ENCODE results near the gene UBE2A.

UBE2A gene

DNA sequence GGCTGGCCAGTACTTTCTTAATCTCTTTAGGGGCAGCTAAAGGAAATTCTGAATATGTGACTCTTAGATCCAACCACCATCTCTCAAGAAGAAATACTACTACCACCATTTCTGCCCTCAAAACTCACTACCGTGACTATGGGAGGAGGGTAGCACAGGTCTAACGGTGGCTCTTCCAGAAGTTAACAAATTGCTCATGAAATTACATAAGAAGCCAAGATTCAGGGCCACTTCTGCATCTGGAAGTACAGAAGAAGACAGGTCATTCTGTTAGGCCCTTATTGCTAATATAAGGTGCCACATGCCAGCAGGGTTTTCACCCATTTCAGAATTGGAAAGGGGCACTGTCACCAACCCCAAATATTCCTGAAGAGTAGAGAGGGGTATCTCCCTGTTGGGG lies 51.5 kb downstream of the UBE2A start:
- TF ChIP-seq ZFX (IDR thresholded peaks at IDR 0.05; ENCODE audit: borderline replicate concordance), result no peak
- TF ChIP-seq, protein P1, sequence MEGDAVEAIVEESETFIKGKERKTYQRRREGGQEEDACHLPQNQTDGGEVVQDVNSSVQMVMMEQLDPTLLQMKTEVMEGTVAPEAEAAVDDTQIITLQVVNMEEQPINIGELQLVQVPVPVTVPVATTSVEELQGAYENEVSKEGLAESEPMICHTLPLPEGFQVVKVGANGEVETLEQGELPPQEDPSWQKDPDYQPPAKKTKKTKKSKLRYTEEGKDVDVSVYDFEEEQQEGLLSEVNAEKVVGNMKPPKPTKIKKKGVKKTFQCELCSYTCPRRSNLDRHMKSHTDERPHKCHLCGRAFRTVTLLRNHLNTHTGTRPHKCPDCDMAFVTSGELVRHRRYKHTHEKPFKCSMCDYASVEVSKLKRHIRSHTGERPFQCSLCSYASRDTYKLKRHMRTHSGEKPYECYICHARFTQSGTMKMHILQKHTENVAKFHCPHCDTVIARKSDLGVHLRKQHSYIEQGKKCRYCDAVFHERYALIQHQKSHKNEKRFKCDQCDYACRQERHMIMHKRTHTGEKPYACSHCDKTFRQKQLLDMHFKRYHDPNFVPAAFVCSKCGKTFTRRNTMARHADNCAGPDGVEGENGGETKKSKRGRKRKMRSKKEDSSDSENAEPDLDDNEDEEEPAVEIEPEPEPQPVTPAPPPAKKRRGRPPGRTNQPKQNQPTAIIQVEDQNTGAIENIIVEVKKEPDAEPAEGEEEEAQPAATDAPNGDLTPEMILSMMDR (IDR thresholded peaks at IDR 0.05), result no peak
- H3K27ac ChIP-seq, result no peak overlapping the region
